ENCODE data around the gene KCNC4. TPM values are rescaled to one million over a fixed set of nuclear protein-coding genes. Genes with fewer than 3 reads are reported as not detected.

Gene KCNC4
- total and polyA plus RNA-seq, 7 donors, result 0.60 to 6.4 (median 2.1) TPM

DNA sequence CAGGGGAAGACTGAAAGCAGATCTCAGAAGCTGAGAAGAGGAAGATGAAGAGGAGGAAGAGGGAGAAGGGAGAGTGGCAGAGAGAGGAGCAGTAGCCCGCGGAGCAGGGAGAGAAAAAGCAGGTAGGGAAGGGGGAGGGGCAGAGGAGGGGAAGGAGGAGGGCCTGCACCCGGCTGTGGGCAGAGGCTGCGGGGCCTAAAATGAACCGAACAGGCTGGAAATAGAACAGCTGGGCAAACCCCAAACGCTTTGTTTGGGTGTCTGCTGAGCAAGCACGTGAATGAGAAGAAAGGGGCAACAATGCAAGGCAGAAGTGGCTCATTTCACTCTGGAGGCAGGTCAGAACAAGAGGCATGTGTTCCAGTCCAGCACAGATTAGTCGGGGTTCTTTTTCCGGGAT, 33.5 kb downstream of the KCNC4 start:
- Histone ChIP-seq H3K27me3 (no peaks in the 10 kb centered on the region), H3K9me3 (no peaks in the 10 kb centered on the region), H3K36me3 (no peaks in the 10 kb centered on the region), H3K27ac (no peak overlapping the region), H3K4me3 (no peak overlapping the region), H3K4me1 (peaks cover 0 to 11% (median 5%) of the 10 kb centered on the region in 4 donors)
- TF ChIP-seq POLR2A (IDR thresholded peaks at IDR 0.05) (no peak), EP300 (IDR thresholded peaks at IDR 0.05) (no peak), POLR2AphosphoS5 (IDR thresholded peaks at IDR 0.05) (no peak)
- TF ChIP-seq, protein P1, sequence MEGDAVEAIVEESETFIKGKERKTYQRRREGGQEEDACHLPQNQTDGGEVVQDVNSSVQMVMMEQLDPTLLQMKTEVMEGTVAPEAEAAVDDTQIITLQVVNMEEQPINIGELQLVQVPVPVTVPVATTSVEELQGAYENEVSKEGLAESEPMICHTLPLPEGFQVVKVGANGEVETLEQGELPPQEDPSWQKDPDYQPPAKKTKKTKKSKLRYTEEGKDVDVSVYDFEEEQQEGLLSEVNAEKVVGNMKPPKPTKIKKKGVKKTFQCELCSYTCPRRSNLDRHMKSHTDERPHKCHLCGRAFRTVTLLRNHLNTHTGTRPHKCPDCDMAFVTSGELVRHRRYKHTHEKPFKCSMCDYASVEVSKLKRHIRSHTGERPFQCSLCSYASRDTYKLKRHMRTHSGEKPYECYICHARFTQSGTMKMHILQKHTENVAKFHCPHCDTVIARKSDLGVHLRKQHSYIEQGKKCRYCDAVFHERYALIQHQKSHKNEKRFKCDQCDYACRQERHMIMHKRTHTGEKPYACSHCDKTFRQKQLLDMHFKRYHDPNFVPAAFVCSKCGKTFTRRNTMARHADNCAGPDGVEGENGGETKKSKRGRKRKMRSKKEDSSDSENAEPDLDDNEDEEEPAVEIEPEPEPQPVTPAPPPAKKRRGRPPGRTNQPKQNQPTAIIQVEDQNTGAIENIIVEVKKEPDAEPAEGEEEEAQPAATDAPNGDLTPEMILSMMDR (IDR thresholded peaks at IDR 0.05), result no peak
- WGBS, 2 donors, result 34 to 71% methylated on average over 9 of the region's 9 CpGs
- DNase-seq, result peak; percentile 32
- intact Hi-C loops (cut with DNase I), result no loop called here

DNA sequence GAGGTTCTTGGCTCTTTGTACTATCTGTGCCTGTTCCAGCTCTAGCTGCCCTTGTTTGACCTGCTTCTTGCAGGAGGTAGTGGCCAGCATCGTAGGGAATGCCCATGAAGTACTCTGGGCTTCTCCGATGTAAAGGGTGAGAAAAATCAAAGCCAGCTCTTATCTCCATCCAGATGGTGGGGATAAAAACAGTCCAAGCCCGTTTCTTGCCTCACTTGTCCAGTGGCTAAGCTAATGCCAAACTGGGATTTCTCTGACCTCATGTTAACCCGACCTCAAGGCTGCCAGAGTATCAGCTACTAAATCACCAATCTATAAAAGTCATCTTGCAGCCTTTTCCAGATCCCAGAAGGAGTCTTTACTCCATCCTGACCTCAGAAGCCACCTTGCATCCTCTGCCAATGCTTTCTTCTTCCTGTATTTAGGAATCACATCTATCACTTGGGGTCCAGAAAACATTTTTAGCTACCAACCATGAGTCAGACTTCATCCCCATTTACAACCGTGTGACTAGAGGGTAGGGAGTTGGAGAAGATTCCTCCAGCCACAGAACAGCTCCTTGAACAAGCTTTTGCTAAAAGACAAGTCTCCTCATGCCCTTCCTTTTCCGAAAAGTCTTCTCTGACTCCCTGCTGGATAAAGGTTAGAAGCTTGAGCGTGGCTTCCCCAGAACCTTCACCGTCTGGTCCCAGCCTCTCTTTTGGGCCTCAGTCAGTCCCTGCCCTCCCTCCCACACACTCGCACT, 35.9 kb downstream of the KCNC4 start:
- no peak for DNase-seq
- H3K36me3 ChIP-seq, result no peaks in the 10 kb centered on the region
- WGBS, 2 donors, result 74 to 82% methylated on average over 9 of the region's 9 CpGs

DNA sequence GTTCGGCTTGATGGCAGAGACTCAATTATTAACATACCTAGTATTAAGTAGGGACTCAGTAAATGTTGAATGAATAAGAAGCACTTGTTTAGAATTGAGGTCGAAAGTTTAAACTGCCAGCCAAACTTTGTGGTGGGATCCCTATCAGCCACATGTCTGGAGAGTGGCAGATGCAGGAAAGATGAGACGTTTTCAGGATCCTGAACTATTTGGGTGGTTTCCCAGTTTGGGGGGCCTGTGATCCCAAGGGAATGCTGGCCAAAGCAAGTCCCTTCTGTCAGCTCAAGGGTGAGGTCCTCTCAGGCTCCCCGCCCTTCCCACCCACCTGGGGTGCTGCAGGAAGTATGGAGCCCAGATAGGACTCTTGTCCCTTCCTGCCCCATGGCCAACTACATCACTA, 38.6 kb downstream of the KCNC4 start:
- H3K27me3 ChIP-seq, result no peaks in the 10 kb centered on the region
- no peak overlapping the region for H3K27ac ChIP-seq
- no peaks in the 10 kb centered on the region for H3K36me3 ChIP-seq
- no peaks in the 10 kb centered on the region for H3K9me3 ChIP-seq
- WGBS, 2 donors, result 82 to 88% methylated on average over 4 of the region's 4 CpGs
- intact Hi-C loops (cut with DNase I), result no loop called here
- peak; percentile 36 for DNase-seq
- TF ChIP-seq EP300 (IDR thresholded peaks at IDR 0.05), result no peak
- TF ChIP-seq POLR2A (IDR thresholded peaks at IDR 0.05), result no peak
- no peak for TF ChIP-seq POLR2AphosphoS5 (IDR thresholded peaks at IDR 0.05)
- TF ChIP-seq, protein P1 (IDR thresholded peaks at IDR 0.05), result no peak
- H3K4me3 ChIP-seq, result no peak overlapping the region
- H3K4me1 ChIP-seq, result peaks cover 0 to 11% (median 1%) of the 10 kb centered on the region in 4 donors

More for the DNA sequence above, 35.9 kb downstream of the KCNC4 start:
- no peak overlapping the region for H3K27ac ChIP-seq
- TF ChIP-seq, protein P1 (IDR thresholded peaks at IDR 0.05), result no peak
- TF ChIP-seq POLR2AphosphoS5 (IDR thresholded peaks at IDR 0.05) (no peak), POLR2A (IDR thresholded peaks at IDR 0.05) (no peak), EP300 (IDR thresholded peaks at IDR 0.05) (no peak)
- no peaks in the 10 kb centered on the region for H3K27me3 ChIP-seq
- H3K9me3 ChIP-seq, result no peaks in the 10 kb centered on the region
- intact Hi-C loops (cut with DNase I), result no loop called here
- peaks cover 0 to 11% (median 5%) of the 10 kb centered on the region in 4 donors for H3K4me1 ChIP-seq
- H3K4me3 ChIP-seq, result no peak overlapping the region

DNA sequence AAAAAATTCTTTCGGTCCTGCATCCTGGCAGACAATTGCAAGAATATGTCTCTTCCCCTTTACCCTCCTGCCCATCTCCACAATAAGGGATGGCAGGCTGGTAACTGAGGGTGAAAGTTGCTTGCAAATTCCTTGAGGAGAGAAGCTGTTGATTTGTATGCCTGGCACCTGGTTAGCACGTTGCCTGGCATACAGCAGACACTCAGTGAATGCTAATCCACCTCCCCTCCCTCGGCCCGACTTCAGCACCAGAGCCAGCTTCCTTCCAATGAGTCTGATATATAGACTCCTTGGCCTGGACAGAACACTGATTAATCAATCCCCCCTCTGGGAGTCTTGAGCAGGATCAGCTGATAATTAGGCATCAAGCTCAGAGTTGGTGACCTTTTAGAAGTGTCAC, 39.1 kb downstream of the KCNC4 start:
- Histone ChIP-seq H3K4me1 (peaks cover 0 to 11% (median 0%) of the 10 kb centered on the region in 4 donors), H3K27ac (no peak overlapping the region), H3K9me3 (no peaks in the 10 kb centered on the region), H3K27me3 (no peaks in the 10 kb centered on the region), H3K4me3 (no peak overlapping the region), H3K36me3 (no peaks in the 10 kb centered on the region)
- intact Hi-C loops (cut with DNase I), result no loop called here
- TF ChIP-seq EP300 (IDR thresholded peaks at IDR 0.05), result no peak
- TF ChIP-seq POLR2AphosphoS5 (IDR thresholded peaks at IDR 0.05), result no peak
- TF ChIP-seq, protein P1 (IDR thresholded peaks at IDR 0.05), result no peak
- TF ChIP-seq POLR2A (IDR thresholded peaks at IDR 0.05), result no peak
- DNase-seq, result peak; percentile 25
- 87 to 93% methylated on average over 4 of the region's 4 CpGs for WGBS, 2 donors
